ENCODE measurements around the gene CDK2AP2.

DNA sequence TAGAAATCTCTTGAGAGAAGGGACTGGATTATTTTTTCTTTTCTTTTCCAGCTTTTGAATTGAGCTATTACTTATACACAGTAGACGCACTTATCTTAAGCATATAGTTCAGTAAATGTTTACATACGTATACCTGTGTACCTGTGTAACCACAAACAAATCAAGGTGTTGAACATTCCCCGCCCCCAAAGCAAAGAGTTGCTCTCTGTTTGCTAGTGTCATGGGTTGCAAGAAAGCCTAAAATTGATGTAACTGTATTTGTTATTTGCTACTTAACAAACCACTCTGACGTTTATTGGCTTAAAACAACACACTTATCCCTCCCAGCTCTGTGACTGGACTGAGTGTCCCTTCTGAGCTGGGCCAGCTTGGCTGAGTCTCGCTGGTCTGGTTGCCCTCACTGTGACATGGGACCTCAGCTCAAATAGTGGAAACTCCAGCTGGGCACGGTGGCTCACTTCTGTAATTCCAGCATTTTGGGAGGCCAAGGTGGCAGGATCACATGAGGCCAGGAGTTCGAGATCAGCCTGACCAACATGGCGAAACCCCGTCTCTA lies 40.7 kb upstream of the CDK2AP2 start:
- TF ChIP-seq, protein P1, sequence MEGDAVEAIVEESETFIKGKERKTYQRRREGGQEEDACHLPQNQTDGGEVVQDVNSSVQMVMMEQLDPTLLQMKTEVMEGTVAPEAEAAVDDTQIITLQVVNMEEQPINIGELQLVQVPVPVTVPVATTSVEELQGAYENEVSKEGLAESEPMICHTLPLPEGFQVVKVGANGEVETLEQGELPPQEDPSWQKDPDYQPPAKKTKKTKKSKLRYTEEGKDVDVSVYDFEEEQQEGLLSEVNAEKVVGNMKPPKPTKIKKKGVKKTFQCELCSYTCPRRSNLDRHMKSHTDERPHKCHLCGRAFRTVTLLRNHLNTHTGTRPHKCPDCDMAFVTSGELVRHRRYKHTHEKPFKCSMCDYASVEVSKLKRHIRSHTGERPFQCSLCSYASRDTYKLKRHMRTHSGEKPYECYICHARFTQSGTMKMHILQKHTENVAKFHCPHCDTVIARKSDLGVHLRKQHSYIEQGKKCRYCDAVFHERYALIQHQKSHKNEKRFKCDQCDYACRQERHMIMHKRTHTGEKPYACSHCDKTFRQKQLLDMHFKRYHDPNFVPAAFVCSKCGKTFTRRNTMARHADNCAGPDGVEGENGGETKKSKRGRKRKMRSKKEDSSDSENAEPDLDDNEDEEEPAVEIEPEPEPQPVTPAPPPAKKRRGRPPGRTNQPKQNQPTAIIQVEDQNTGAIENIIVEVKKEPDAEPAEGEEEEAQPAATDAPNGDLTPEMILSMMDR (IDR thresholded peaks at IDR 0.05; ENCODE audit: insufficient read depth, low read depth, low read length), result no peak
- no peak for TF ChIP-seq EZH2 (IDR thresholded peaks at IDR 0.05; ENCODE audit: insufficient read depth, low read length)

All from astrocyte (in vitro differentiated cells and primary cell).